MCF 10A (cell line): ENCODE results near the gene FAM170B. TPM values are rescaled to one million over a fixed set of nuclear protein-coding genes. Genes with fewer than 3 reads are reported as not detected.

Experiments
- BruUV-seq: library from RNA; stranded (reverse); fragments of 400-500 nt; replicated peaks from 2 replicates; lab custom pipeline; 2021; lab: Mats Ljungman, UMichigan
- CTCF ChIA-PET: fragments of 300-600 bp; sonication (Branson Sonifier 250); formaldehyde crosslinking; extraction: SDS; loops from one replicate; lab custom pipeline; 2021; ENCODE audit warnings: antibody characterized with exemption, inconsistent platforms; lab: Yijun Ruan, JAX
- POLR2A ChIA-PET: fragments of 300-600, 350-650 bp; sonication (Branson Sonifier 250); formaldehyde crosslinking; extraction: SDS; loops from one replicate; lab custom pipeline; 2020; ENCODE audit warnings: antibody characterized with exemption, inconsistent platforms; lab: Yijun Ruan, JAX
- DNase-seq: peaks from one replicate; pipeline ENCODE4 v3.0.0-alpha.2; 2018; ENCODE audit not compliant: unreplicated experiment
- H3K27ac Mint-ChIP-seq: one replicate; pipeline ENCODE4 v1.8.0; 2022; ENCODE audit warnings: mild to moderate bottlenecking, low read depth, mixed read lengths; ENCODE audit not compliant: unreplicated experiment
- H3K27me3 Mint-ChIP-seq: one replicate; pipeline ENCODE4 v1.8.0; 2022; ENCODE audit warnings: mixed read lengths; ENCODE audit not compliant: insufficient read depth, unreplicated experiment
- H3K36me3 Mint-ChIP-seq: one replicate; pipeline ENCODE4 v1.8.0; 2022; ENCODE audit warnings: mild to moderate bottlenecking, moderate library complexity, mixed read lengths; ENCODE audit not compliant: insufficient read depth, unreplicated experiment
- H3K4me1 Mint-ChIP-seq: one replicate; pipeline ENCODE4 v1.8.0; 2022; ENCODE audit warnings: mixed read lengths; ENCODE audit not compliant: insufficient read depth, unreplicated experiment
- H3K4me3 Mint-ChIP-seq: one replicate; pipeline ENCODE4 v1.8.0; 2022; ENCODE audit warnings: mild to moderate bottlenecking, moderate library complexity, mixed read lengths; ENCODE audit not compliant: unreplicated experiment
- H3K9me3 Mint-ChIP-seq: one replicate; pipeline ENCODE4 v1.8.0; 2022; ENCODE audit warnings: mixed read lengths; ENCODE audit not compliant: unreplicated experiment
- intact Hi-C: fragments of 100-400 bp; cut with micrococcal nuclease; formaldehyde crosslinking; loops from 2 replicates; pipeline ENCODE4 v1.14.1; 2022
- total RNA-seq: library from RNA; stranded (reverse); gene quantifications from 2 replicates; pipeline ENCODE4 v1.2.3, GENCODE V29; 2022
- TF ChIP-seq, protein P1 (sequence below): fragments of 200-600 bp; IDR thresholded peaks from one replicate; pipeline ENCODE4 v1.8.0; 2022; ENCODE audit warnings: antibody characterized with exemption, mild to moderate bottlenecking; ENCODE audit not compliant: unreplicated experiment

FAM170B gene
- total RNA-seq, 1 experiment from 2014 or later: not detected

DNA sequence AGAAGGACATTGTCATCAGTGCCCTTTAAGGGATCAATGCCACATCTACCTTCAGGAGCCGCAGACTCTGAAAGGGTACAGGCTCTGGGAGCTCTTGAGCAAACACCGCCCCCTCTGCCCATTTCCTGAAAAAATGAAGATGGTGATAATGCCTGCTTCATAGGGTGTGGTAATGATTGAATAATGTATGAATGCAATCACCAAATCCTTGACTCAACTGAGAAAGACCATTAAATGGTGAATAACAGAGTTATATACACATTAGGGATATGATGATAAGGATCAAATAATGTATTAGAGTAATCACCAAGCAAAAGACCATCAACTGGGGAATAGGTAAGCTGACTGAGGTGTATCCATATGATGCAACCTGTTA is 1.5 kb downstream of the FAM170B start:
- no peaks in the 10 kb centered on the region for H3K9me3 Mint-ChIP-seq
- TF ChIP-seq, protein P1, sequence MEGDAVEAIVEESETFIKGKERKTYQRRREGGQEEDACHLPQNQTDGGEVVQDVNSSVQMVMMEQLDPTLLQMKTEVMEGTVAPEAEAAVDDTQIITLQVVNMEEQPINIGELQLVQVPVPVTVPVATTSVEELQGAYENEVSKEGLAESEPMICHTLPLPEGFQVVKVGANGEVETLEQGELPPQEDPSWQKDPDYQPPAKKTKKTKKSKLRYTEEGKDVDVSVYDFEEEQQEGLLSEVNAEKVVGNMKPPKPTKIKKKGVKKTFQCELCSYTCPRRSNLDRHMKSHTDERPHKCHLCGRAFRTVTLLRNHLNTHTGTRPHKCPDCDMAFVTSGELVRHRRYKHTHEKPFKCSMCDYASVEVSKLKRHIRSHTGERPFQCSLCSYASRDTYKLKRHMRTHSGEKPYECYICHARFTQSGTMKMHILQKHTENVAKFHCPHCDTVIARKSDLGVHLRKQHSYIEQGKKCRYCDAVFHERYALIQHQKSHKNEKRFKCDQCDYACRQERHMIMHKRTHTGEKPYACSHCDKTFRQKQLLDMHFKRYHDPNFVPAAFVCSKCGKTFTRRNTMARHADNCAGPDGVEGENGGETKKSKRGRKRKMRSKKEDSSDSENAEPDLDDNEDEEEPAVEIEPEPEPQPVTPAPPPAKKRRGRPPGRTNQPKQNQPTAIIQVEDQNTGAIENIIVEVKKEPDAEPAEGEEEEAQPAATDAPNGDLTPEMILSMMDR: no peak
- no peak overlapping the region for H3K27ac Mint-ChIP-seq
- no peaks in the 10 kb centered on the region for H3K36me3 Mint-ChIP-seq
- no peak overlapping the region for H3K4me3 Mint-ChIP-seq
- ChIA-PET POLR2A (no interaction called here), CTCF (no interaction called here)
- no TSS peak for BruUV-seq
- H3K27me3 Mint-ChIP-seq: peaks cover 45% of the 10 kb centered on the region
- DNase-seq: no peak
- H3K4me1 Mint-ChIP-seq: no peaks in the 10 kb centered on the region
- intact Hi-C loops: loop anchor here (5.0 kb wide), 1 partner anchor 90 kb away; no protein-coding TSS in a partner anchor

DNA sequence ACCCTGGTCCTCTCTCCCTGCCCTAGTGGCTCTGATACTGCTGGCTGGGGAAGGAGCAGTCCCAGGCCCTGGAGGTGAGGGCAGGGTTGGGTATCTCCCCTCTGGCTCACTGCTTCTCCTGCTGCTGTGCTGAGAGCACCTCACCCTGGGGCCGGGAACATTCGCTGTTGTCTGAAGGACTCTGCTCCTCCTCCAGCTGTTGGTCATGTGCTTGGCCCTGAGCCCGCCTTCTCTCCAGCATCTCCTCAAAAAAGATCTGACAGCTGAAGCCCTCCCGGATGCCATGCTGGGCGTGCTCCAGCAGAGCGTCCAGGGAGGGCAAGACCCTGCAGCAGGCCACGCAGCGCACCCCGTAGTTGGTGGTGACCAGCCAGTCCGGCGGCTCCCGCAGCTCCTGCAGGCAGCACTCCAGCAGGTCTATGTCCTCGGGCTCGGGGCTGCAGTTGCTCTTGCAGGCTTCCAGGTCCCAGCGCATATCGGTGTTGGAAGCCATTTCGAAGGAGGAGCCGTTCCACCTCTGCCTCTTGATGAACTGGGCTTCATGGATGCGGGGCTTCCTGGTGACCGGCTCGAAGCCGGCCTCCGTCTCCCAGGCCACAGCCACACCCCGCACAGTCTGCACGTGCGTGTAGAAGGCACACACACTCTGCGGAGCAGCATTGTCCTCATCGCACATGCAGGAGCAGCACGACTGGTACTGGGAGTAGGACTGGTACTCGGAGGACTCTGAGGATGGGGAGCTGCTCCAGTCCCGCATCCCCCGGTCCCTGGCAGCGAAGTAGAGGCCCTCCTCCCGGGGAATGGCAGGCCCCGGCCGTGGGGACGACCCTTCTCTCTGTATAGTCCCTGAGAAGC is 2.1 kb downstream of the FAM170B start:
- Mint-ChIP-seq H3K9me3 (no peaks in the 10 kb centered on the region), H3K4me3 (no peak overlapping the region), H3K36me3 (no peaks in the 10 kb centered on the region), H3K4me1 (no peaks in the 10 kb centered on the region), H3K27me3 (peaks cover 45% of the 10 kb centered on the region), H3K27ac (no peak overlapping the region)
- DNase-seq: no peak
- ChIA-PET CTCF (no interaction called here), POLR2A (no interaction called here)
- no TSS peak for BruUV-seq
- intact Hi-C loops: loop anchor here (5.0 kb wide), 1 partner anchor 89 kb away; no protein-coding TSS in a partner anchor
- TF ChIP-seq, protein P1: no peak

DNA sequence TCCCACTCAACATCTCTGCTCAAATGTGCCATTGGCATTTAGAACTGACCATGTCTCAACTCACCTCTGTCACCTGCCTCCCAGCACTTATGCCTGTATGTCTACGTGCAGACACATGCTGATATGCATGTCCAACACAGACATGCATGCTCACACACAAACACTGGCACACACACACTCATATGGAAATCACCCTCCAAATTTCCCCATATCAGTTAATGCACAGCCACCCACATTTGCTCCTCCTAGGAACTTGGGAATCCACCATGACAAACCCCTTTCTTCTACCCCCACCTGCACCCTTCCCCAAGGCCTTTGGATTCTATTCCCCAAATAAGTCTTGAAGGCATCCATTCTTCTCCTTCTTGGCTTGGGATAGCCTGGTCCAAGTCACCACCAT is 4.4 kb downstream of the FAM170B start:
- Mint-ChIP-seq H3K9me3 (no peaks in the 10 kb centered on the region), H3K4me3 (no peak overlapping the region), H3K27ac (no peak overlapping the region), H3K4me1 (no peaks in the 10 kb centered on the region), H3K27me3 (peaks cover 23% of the 10 kb centered on the region), H3K36me3 (no peaks in the 10 kb centered on the region)
- TF ChIP-seq, protein P1: no peak
- ChIA-PET CTCF (no interaction called here), POLR2A (no interaction called here)
- intact Hi-C loops: no loop called here
- DNase-seq: no peak
- BruUV-seq: no TSS peak

DNA sequence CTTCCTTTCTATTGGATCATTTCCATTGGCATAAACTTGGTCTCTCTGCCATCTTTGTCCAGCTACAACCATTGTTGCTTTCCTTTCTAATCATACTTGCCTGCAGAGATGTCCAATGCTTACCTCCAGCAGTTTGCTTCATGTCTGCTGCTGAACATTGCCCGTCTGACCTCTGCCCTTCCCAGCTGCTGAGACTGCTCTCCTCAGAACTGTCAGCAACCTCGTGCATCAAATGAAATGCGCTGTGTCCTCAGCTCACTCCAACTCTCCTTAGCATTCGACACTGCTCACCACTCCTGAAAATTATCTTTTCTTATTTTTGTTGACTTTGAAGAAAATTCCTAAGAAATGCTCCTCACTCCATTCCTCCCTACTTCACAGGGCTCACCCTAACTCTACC is 5.0 kb downstream of the FAM170B start:
- H3K4me1 Mint-ChIP-seq: no peaks in the 10 kb centered on the region
- intact Hi-C loops: no loop called here
- no peaks in the 10 kb centered on the region for H3K36me3 Mint-ChIP-seq
- no TSS peak for BruUV-seq
- no peak for DNase-seq
- H3K27me3 Mint-ChIP-seq: peaks cover 23% of the 10 kb centered on the region
- ChIA-PET CTCF (interaction anchor here (0.7 to 1.2 kb wide), 2 partner anchors 33 to 34 kb away, joined by 3 to 4 read pairs; no protein-coding TSS in a partner anchor), POLR2A (no interaction called here)
- H3K9me3 Mint-ChIP-seq: no peaks in the 10 kb centered on the region
- no peak overlapping the region for H3K4me3 Mint-ChIP-seq
- TF ChIP-seq, protein P1: no peak
- no peak overlapping the region for H3K27ac Mint-ChIP-seq
